Esophagus mucosa (tissue), 1 donor: ENCODE data around the gene CDKAL1. TPM values are rescaled to one million over a fixed set of nuclear protein-coding genes. Genes with fewer than 3 reads are reported as not detected.
A peak's percentile ranks its signal among the peaks of the same experiment; 100 is the strongest.

ENCODE experiments used
- ATAC-seq: fragments of 200-7000 bp; cut with Tn5 transposase; one replicate; pipeline ENCODE4 v1.9.1; 2020
- total RNA-seq: library from RNA; stranded (reverse); gene quantifications from one replicate; pipeline ENCODE4 v1.2.4, GENCODE V29; 2023
- donor health status: DM: yes; HTN: yes; CAD: no.

The CDKAL1 gene
- total RNA-seq, 1 donor from 2014 or later: 8.2 TPM

- no peak for ATAC-seq
Observed at GRCh38 chr6:20681243-20681684, 147.0 kb downstream of the CDKAL1 start.

GRCh38 chr6:20684474-20684873 is 150.2 kb downstream of the CDKAL1 start:
- ATAC-seq: no peak

DNA sequence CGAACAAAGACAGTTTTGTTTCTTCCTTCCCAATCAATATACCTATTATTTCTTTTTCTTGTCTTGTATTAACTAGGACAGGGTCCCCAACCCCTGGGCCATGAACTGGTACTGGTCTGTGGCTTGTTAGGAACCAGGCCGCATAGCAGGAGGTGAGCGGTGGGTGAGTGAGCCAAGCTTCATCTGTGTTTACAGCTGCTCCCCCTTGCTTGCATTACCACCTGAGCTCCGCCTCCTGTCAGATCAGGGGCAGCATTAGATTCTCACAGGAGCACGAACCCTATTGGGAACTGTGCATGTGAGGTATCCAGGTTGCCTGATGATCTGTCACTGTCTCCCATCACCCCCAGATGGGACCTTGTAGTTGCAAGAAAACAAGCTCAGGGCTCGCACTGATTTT is 151.9 kb downstream of the CDKAL1 start:
- ATAC-seq: no peak

GRCh38 chr6:20687494-20687893 is 153.2 kb downstream of the CDKAL1 start:
- no peak for ATAC-seq

DNA sequence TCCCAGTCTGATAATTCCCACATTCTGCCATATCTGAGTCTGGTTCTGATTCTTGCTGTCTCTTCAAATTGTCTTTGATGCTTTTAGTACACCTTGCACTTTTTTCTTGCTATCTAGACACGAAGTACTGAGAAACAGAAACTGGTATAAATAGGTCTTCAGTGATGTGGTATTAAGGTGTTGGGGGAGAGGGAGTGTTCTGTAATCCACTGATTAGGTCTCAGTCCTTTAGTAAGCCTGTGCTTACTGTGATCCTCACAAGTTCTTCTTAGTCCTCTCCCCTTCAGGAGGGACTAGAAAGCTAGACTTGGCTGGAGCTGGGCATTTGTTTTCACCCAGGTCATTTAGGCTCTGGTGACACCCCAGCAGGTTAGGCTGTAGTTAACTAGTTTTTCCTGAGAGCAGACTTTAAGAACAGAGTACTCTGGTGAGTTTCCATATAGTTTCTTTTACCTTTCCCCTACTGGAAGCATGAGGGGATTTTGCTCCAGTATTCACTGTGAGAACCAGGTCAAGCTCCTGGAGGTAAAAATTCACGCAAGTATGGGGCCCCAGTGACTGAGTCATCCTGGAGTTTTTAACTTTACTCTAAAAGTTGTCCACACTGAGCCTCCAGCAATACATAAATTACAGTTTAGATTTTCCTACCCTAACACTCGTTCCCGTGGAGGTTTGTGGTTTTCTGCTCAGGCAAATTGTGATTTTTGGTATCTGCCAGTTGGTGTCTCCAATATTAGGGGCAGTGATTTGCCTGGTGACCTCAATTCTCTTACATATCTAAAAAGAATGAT is 154.6 kb downstream of the CDKAL1 start:
- no peak for ATAC-seq

DNA sequence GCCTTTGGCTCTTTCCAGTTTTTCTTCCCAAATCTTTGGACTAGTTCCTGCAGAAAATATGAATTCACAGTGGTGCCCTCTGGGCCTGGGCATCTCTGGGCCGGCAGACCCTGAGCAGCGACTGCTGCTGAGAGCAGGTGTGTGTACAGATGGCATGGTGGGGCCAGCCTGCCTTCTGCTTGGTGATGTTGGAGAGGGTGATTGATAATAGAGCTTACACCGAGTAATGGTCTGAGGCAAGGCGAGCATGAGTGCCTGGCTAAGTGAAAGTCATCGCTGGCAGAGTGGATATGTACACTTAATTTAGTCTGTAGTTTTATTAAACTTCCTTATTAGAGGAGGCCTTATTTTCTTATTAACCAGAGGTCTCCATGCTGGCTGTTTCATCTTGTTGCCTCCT is 156.9 kb downstream of the CDKAL1 start:
- ATAC-seq: no peak

GRCh38 chr6:20692023-20692422 is 157.8 kb downstream of the CDKAL1 start:
- no peak for ATAC-seq

GRCh38 chr6:20693466-20694063 is 159.3 kb downstream of the CDKAL1 start:
- no peak for ATAC-seq

GRCh38 chr6:20696676-20697075 is 162.4 kb downstream of the CDKAL1 start:
- no peak for ATAC-seq

DNA sequence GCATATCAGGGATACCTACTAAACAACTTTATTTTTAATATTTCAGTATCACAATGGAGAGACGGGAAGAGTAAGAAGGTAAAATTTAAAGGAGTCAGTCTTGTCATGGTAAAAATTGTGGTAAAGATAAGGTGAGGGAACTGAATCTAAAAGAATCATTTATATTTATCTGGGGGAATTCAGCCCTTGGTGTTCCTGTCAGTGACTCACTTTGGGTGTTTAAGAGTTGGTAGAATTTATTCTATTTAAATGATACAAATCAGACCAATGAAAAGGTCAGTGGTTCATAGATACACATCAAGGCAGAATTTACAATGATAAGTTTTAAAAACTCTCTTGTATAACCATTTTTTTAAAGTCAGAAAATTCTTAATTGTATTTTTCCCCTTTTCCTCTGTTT is 164.4 kb downstream of the CDKAL1 start:
- no peak for ATAC-seq

DNA sequence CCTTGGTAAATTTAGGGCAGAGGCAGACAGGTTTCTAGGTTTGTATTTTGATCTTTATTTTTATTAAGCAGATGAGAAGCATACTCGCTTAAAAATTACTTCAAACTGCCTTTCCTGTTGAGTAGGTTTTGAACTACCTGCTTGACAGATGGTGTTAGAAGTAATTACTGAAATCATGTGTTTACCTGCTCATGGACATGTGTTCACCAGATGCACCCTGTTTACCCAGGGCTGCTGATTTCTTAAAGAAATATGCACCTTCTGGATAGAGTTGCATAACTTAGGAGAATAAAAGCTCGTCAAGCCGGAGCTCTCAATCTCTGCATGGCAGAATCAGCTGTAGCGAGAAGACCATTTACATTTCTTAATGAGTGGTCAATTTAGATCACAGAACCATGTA is 165.1 kb downstream of the CDKAL1 start:
- peak; percentile 95 for ATAC-seq

DNA sequence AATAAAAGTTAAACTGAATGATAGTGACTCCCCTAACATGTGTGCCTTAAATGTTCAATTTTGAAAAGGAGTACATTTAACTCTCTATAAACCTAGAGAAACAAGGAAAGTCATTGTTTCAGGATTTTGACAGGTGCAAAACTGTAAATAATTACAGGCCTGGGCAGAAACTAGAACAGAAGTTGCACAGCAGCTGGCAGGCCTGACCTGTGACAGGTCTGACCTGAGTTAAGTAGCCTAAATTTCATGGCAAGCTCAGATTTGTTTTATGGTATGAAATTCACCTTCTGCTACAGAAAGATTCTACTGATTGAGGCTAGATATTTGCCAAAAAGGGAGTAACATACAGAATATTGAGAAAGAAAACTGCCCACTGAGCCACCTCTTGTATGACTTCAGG is 166.1 kb downstream of the CDKAL1 start:
- ATAC-seq: no peak

DNA sequence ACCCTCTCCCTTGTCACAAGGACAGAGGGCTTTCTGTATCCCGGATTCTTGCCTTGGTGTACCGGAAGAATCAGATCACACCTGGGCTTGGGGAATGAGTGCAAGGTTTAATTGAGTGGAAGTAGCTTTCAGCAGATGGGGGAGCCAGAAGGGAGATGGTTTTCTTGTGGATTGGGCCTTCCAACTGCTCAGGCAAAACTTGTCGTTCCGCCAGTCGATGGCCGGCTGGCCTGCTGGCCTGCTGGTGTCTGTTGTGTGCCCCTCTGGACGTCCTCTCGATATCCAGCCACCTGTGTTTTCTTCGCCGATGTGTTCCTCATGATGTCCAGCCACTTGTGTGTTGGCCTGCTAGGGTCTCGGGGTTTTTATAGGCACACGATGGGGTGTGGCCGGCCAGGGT is 168.1 kb downstream of the CDKAL1 start:
- no peak for ATAC-seq

DNA sequence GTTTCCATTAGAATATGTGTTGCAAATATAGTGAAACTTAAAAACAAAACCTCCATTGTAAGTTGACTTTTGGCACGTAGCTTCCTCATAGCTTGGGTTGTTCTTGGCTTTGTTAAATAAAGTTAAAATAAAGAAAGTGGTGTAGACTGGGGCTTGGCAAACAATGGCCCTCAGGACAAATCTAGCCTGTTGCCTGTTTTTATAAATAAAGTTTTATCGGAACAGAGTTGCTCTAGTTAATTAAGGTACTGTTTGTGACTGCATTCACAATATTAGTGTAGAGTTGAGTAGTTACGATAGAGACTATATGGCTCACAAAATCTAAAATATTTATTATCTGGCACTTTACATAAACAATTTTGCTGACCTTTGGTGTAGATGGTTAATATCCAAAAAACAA is 168.8 kb downstream of the CDKAL1 start:
- ATAC-seq: no peak

GRCh38 chr6:20704325-20705025 is 170.2 kb downstream of the CDKAL1 start:
- ATAC-seq: no peak

DNA sequence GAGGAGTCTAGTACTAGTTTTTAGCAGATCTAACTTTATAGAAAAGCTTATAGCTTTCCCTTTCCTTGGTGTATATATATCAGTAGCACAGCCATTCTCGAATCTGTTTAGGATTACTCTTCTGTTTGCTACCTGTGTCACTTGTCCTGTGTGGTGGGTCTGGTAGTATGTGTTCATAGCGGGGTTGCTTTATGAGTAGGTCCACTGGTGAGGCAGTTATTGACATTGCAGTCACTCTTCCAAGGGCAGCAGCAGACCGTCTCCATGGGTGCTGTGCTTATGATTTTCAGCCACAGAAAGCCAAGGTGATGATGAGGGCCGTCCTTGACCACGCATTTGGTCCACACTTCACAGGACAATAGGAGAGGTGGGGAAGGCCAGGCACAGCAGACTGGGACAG is 171.5 kb downstream of the CDKAL1 start:
- ATAC-seq: no peak

DNA sequence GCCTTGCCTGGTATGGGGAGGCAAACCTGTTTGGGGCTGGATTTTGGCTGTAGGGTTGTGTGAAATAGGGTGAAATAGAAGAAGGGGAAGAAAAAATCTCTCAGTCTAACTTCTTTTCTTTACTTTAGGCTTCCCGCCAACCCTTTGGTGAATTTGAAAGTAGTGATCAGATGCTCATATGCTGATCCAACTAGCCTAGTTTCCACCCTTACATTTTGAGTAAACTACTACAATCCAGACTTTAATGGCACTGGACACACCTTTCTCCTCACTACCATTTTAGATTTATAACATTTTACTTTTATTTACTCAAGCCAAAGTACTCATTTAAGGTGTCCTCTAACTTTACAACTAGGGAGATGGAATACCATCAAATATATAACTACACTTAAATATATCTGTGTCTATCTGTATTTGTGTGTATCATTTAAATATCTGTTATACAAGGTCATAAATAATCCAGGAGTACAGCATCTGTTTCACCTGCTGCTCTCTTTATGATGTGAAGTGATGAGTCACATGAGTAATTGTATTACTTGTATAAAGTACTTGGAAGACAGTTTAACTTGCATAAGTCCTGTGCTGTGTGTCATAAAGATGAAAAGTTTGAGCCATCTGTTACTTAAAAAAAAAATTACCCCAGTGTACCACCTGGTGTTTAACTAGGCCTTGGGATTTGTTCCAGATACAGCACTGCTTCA is 172.1 kb downstream of the CDKAL1 start:
- ATAC-seq: peak; percentile 72

DNA sequence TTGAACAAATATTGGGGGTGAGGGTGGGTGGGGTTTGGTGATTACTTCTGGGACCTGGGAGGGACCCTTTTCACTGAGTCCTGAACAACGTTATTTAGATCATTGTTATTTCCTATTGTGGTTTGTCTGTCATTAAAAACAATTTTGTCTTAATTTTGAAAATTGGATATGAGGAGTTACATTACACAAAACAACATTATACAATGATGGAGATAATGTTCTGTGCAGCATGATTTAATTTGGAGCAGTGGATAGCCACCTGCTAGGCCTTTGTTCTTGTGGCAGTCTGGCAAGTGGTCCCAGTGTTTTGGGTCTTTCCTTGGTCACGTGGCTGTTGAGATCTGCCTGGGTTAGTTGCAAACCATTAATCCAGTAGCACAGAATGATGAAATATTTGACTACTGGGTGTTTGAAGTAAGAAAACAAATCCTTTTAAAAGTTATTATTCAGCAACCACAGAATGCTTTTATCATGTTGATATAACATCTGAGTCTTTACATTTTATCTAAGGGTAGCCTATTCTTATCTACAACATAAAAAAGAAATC is 172.8 kb downstream of the CDKAL1 start:
- ATAC-seq: no peak

DNA sequence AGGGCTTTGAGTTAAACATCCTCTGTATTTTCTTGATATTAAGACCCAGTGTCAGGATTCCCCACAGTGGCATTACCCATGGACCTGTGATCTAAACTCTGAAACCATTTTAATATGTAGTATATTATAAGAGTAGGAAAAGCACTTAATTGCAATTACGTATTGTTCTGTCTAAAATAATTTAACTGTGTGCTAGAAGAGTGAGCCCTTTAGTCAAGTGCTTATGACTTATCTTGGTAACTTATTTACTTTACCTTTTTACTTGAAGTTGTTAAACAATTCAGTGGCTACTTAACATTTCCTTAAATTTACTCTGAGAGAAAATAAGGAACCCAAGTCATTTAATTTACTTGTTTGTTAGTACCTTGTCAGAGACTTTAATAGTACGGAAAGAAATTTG is 173.6 kb downstream of the CDKAL1 start:
- ATAC-seq: no peak

DNA sequence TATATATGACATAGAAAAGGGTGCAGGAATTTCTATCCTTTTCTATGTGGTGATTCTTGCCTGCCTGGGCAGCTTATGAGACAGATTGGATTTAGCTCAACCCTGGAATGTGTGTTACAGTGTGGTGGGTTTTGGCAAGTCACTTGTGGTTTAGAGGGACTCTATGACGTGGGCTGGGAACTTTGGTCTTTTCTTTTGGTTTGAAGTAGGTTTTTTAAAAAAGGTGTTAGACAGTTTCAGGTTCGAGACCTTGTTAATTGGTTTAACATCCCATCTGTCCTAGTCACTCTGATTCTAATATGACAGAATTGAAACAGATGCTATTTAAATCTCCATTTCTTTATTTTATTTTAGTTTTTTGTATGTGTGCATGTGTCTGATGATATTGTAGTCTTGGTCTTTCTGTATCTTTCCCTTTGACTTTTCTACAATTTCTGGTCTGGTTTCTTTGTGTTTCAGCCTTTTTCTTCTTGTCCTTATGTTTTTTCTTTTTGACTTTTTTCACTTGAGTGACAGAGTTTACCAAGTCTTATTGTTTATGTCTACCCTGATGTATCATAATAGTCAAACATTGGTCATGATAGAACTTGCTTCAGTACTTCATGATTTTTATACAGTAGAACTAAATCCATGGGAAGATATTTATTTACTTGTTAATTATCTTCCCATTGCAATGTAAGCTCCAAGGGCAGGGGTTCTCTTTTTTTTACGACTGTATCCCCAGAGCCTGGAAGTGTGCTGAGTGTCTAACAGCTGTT is 174.3 kb downstream of the CDKAL1 start:
- ATAC-seq: no peak

DNA sequence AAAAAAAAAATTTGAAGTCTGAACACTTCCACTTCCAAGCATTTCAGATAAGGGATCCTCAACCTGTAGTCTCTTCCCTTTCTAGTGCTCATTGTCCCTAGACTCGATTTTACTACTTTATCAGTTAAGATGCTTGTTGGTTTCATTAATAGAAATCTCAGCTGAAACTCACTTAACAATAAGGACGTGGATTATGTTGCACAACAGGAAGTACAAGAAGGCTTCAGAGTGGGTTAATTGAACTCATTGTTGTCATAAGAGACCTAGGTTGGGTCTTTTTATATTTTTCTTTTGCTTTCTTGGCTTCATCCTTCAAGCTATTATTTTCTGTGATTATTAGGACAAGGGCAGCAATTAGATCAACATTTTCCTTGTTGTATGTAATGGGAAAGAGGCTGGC is 175.2 kb downstream of the CDKAL1 start:
- ATAC-seq: no peak

DNA sequence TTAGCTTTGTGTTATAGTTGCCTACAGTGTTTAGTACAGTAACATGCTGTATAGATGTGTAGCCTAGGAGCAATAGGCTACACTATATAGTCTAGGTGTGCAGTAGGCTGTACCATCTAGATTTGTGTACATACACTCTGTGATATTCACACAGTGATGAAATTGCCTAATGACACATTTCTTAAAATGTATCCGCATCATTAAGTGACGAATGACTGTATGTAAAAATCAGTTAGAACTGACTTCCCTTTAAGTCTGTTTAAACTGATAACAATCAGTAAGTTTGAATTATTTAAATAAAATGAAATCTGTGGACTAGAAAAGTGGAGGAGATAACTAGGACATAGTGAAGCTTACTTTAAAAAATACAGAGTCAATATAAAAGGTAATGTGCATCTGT is 176.1 kb downstream of the CDKAL1 start:
- ATAC-seq: no peak
